GM12878 (cell line): ENCODE measurements around the gene BCL2. TPM values are rescaled to one million over a fixed set of nuclear protein-coding genes. Genes with fewer than 3 reads are reported as not detected.
A peak's percentile ranks its signal among the peaks of the same experiment; 100 is the strongest.

Source experiments
- ATAC-seq: fragments of 200-7000 bp; cut with Tn5 transposase; 3 replicates; pipeline ENCODE4 v1.9.1; 2020; ENCODE audit warnings: mild to moderate bottlenecking, moderate library complexity
- BruUV-seq: library from RNA; stranded (reverse); fragments of 400-500 nt; replicated peaks from 2 replicates; lab custom pipeline; 2021; lab: Mats Ljungman, UMichigan
- CTCF ChIA-PET: fragments of 300-600 bp; sonication (Branson Sonifier 250); formaldehyde crosslinking; extraction: SDS; loops from one replicate; lab custom pipeline; 2021; ENCODE audit warnings: inconsistent platforms; lab: Yijun Ruan, JAX
- POLR2A ChIA-PET: fragments of 350-600 bp; formaldehyde crosslinking; extraction: SDS; loops from one replicate; lab custom pipeline; 2021; ENCODE audit warnings: inconsistent platforms; lab: Charles Lee
- RAD21 ChIA-PET: fragments of 300-600 bp; sonication (Branson Sonifier 250); formaldehyde crosslinking; loops from one replicate; lab custom pipeline; 2023; ENCODE audit warnings: antibody characterized with exemption; ENCODE audit not compliant: unreplicated experiment; lab: Charles Lee
- SMC1A ChIA-PET: fragments of 300-600 bp; sonication (Branson Sonifier 250); formaldehyde crosslinking; loops from one replicate; lab custom pipeline; 2023; ENCODE audit not compliant: unreplicated experiment, uncharacterized antibody; lab: Charles Lee
- DNase-seq: peaks from one replicate; pipeline ENCODE4 v3.0.0-alpha.2; 2011; ENCODE audit warnings: low read depth, low spot score
- FAIRE-seq: peaks from 3 replicates; lab custom pipeline; 2011; peaks lifted over from hg19 to GRCh38; lab: Jason Lieb, UNC
- H2AFZ ChIP-seq: 2 replicates; pipeline ENCODE4 v1.6.0; 2011; ENCODE audit warnings: low read depth, low read length, control low read depth; ENCODE audit not compliant: control insufficient read depth
- H3K27ac ChIP-seq: 2 replicates; pipeline ENCODE4 v1.5.1; 2011; ENCODE audit warnings: control low read depth; ENCODE audit not compliant: control insufficient read depth, insufficient read depth
- H3K27me3 ChIP-seq, 2 experiments: replicated peaks in 1 of 2; 2 replicates each; pipeline versions ENCODE4 v1.6.0 to v1.6.1; 2011; ENCODE audit warnings: low read length in 1 of 2; ENCODE audit not compliant: control insufficient read depth in 2 of 2, insufficient read depth in 2 of 2
- H3K36me3 ChIP-seq, 2 experiments: 2 replicates each; pipeline ENCODE4 v1.5.1; 2011; ENCODE audit warnings: low read length in 1 of 2; ENCODE audit not compliant: control insufficient read depth in 2 of 2, insufficient read depth in 2 of 2
- H3K4me1 ChIP-seq: 2 replicates; pipeline ENCODE4 v1.6.1; 2011; ENCODE audit warnings: mild to moderate bottlenecking, low read length, moderate library complexity, mixed read lengths; ENCODE audit not compliant: control insufficient read depth, insufficient read depth
- H3K4me2 ChIP-seq: 2 replicates; pipeline ENCODE4 v1.6.0; 2011; ENCODE audit warnings: control low read depth; ENCODE audit not compliant: control insufficient read depth, insufficient read depth
- H3K4me3 ChIP-seq: fragments of 200-600 bp; sonication (generic); 2 replicates; pipeline ENCODE4 v1.5.1; 2016
- H3K79me2 ChIP-seq: 2 replicates; pipeline ENCODE4 v1.6.0; 2011; ENCODE audit warnings: low read length; ENCODE audit not compliant: control insufficient read depth, insufficient read depth
- H3K9ac ChIP-seq: 2 replicates; pipeline ENCODE4 v1.8.0; 2011; ENCODE audit warnings: low read length, control low read depth, mixed read lengths; ENCODE audit not compliant: control insufficient read depth, insufficient read depth
- H3K9me3 ChIP-seq: replicated peaks from 3 replicates; pipeline ENCODE4 v1.5.1; 2011; ENCODE audit warnings: mild to moderate bottlenecking, low read length; ENCODE audit not compliant: control insufficient read depth, insufficient read depth
- H4K20me1 ChIP-seq: 2 replicates; pipeline ENCODE4 v1.6.0; 2011; ENCODE audit not compliant: control insufficient read depth, insufficient read depth
- ATF2 ChIP-seq: IDR thresholded peaks from 2 replicates; pipeline ENCODE4 v1.6.1; 2012; ENCODE audit warnings: low read length, inconsistent platforms
- BCL11A ChIP-seq: IDR thresholded peaks from 2 replicates; pipeline ENCODE4 v1.6.1; 2011; ENCODE audit warnings: low read depth, low read length
- FOXM1 ChIP-seq: IDR thresholded peaks from 2 replicates; pipeline ENCODE4 v1.6.1; 2012; ENCODE audit warnings: low read depth, mild to moderate bottlenecking, inconsistent platforms, low read length, moderate library complexity
- GABPA ChIP-seq: IDR thresholded peaks from 2 replicates; pipeline ENCODE4 v1.6.1; 2014; ENCODE audit warnings: antibody characterized with exemption, low read depth, mild to moderate bottlenecking, inconsistent platforms
- JUNB ChIP-seq: IDR thresholded peaks from 2 replicates; pipeline ENCODE4 v1.6.1; 2016; ENCODE audit warnings: antibody characterized with exemption, mild to moderate bottlenecking
- MTA2 ChIP-seq: fragments of 450-650 bp; IDR thresholded peaks from 2 replicates; pipeline ENCODE4 v1.6.1; 2016; ENCODE audit warnings: low read depth, mild to moderate bottlenecking, moderate library complexity
- MTA3 ChIP-seq: IDR thresholded peaks from 2 replicates; pipeline ENCODE4 v1.6.1; 2012; ENCODE audit warnings: low read length, inconsistent platforms, borderline replicate concordance
- NFIC ChIP-seq: IDR thresholded peaks from 2 replicates; pipeline ENCODE4 v1.6.1; 2012; ENCODE audit warnings: low read depth, mild to moderate bottlenecking, inconsistent platforms, low read length, moderate library complexity
- NFXL1 ChIP-seq: fragments of 450-650 bp; IDR thresholded peaks from 2 replicates; pipeline ENCODE4 v1.6.1; 2017; ENCODE audit warnings: antibody characterized with exemption, mild to moderate bottlenecking, borderline replicate concordance
- NFYB ChIP-seq: IDR thresholded peaks from 2 replicates; pipeline ENCODE4 v1.6.1; 2011; ENCODE audit warnings: low read depth, mild to moderate bottlenecking, low read length, improper control_type of control experiment, moderate library complexity; ENCODE audit not compliant: insufficient read depth
- PBX3 ChIP-seq: IDR thresholded peaks from 2 replicates; pipeline ENCODE4 v1.6.1; 2011; ENCODE audit warnings: mild to moderate bottlenecking, low read depth, low read length, moderate library complexity; ENCODE audit not compliant: insufficient replicate concordance
- RAD21 ChIP-seq: IDR thresholded peaks from 2 replicates; pipeline ENCODE4 v1.6.1; 2011; ENCODE audit warnings: mild to moderate bottlenecking, low read depth, low read length, moderate library complexity; ENCODE audit not compliant: insufficient read depth
- REST ChIP-seq: IDR thresholded peaks from 2 replicates; pipeline ENCODE4 v1.6.1; 2012; ENCODE audit warnings: mild to moderate bottlenecking, low read depth, low read length
- YBX1 ChIP-seq: fragments of 450-650 bp; IDR thresholded peaks from 2 replicates; pipeline ENCODE4 v1.6.1; 2016; ENCODE audit warnings: antibody characterized with exemption
- ZNF24 ChIP-seq: fragments of 450-650 bp; IDR thresholded peaks from 2 replicates; pipeline ENCODE4 v1.6.1; 2017; ENCODE audit warnings: antibody characterized with exemption, mild to moderate bottlenecking
- WGBS: methylation state at CpG from one replicate; pipeline ENCODE4 v1.1.6; 2016; ENCODE audit warnings: low lambda C conversion rate; ENCODE audit not compliant: insufficient replicate concordance, insufficient coverage; ENCODE audit errors: missing lambda C conversion rate; 5-methylcytosine and 5-hydroxymethylcytosine counted together
- in situ Hi-C: fragments of 300-500 bp; cut with MboI; formaldehyde crosslinking; loops from 9 replicates; pipeline ENCODE4 v1.14.3; 2018; ENCODE audit warnings: mixed read lengths
- intact Hi-C: fragments of 100-400 bp; cut with micrococcal nuclease; formaldehyde crosslinking; loops from one replicate; pipeline ENCODE4 v1.14.2; 2022; ENCODE audit not compliant: unreplicated experiment
- polyA plus RNA-seq, 11 experiments: library from polyadenylated mRNA; depleted of rRNA in 4 of 11; unstranded in 6 of 11; stranded (reverse) in 5 of 11; fragments of >200 nt; fragmentation: Nextera tagmentation in 4 of 11; fragmentation: Illumina TruSeq in 1 of 11; extraction: Ambion mirVana in 4 of 11; extraction: Trizol in 1 of 11; gene quantifications; 1 replicate in 1 of 11; 2 replicates in 10 of 11; pipeline versions ENCODE4 v1.2.1 to v1.2.3, GENCODE V29; 2011 to 2016; ENCODE audit warnings: inconsistent platforms in 2 of 11, missing spikeins in 2 of 11, low read depth in 1 of 11
- total RNA-seq, 4 experiments: library from RNA; depleted of rRNA in 3 of 4; stranded (reverse); fragments of >200 nt in 3 of 4; fragmentation: Illumina TruSeq in 1 of 4; extraction: Trizol in 1 of 4; gene quantifications; 2 replicates each; pipeline versions ENCODE4 v1.2.1 to v1.2.3, GENCODE V29; 2013 to 2021

The BCL2 gene
- total and polyA plus RNA-seq, 10 of the 15 experiments (the other 5 are each of a cell fraction or from before 2014, with no cell fraction given), result 4.1 to 47.8 (median 19.3) TPM

GRCh38 chr18:63107171-63107845 lies 212.3 kb downstream of the BCL2 start (continued):
- TF ChIP-seq FOXM1, result peak; percentile 86; the same call in 1 of the 2 replicates
- TF ChIP-seq ZNF24, result 0 out of 2 replicates have a peak, but pooled peaks have one; percentile 43
- no peak for TF ChIP-seq NFXL1
- peak; percentile 94 for TF ChIP-seq NFIC
- TF ChIP-seq MTA2, result peak; percentile 52
- peak; percentile 89 for TF ChIP-seq ATF2
- TF ChIP-seq, all 136 proteins: peak for 34

- peaks cover 2% of the 10 kb centered on the region; the same call in 1 of the 3 replicates for H3K9me3 ChIP-seq
- H3K27me3 ChIP-seq, result no peaks in the 10 kb centered on the region
- peak overlapping the region; percentile 97 for H3K27ac ChIP-seq
- H3K79me2 ChIP-seq, result no peaks in the 10 kb centered on the region
- in situ Hi-C loops, result no loop called here
- H3K36me3 ChIP-seq, result no peaks in the 10 kb centered on the region
- SMC1A ChIA-PET, result interaction anchor here (0.7 to 2.6 kb wide), 14 partner anchors 8 to 216 kb away, joined by 3 to 11 read pairs (median 6); no protein-coding TSS in a partner anchor
- intact Hi-C loops, result loop anchor here (1.0 to 2.0 kb wide), 2 partner anchors 28 to 54 kb away; no protein-coding TSS in a partner anchor
- H3K9ac ChIP-seq, result peak overlapping the region; percentile 58
- RAD21 ChIA-PET, result interaction anchor here (1.3 kb wide), 1 partner anchor 54 kb away, joined by 4 read pairs; no protein-coding TSS in a partner anchor
- CTCF ChIA-PET, result interaction anchor here (1.1 to 2.0 kb wide), 5 partner anchors 10 to 333 kb away, joined by 3 to 8 read pairs (median 6); no protein-coding TSS in a partner anchor
- peak; percentile 65 for ATAC-seq
- H3K4me1 ChIP-seq, result peaks cover 29% of the 10 kb centered on the region
- peak overlapping the region; percentile 36; the same call in 1 of the 2 replicates for H3K4me3 ChIP-seq
- POLR2A ChIA-PET, result interaction anchor here (0.7 to 1.6 kb wide), 3 partner anchors 28 to 212 kb away, joined by 3 to 6 read pairs (median 3); no protein-coding TSS in a partner anchor
- DNase-seq, result no peak
- no peaks in the 10 kb centered on the region for H4K20me1 ChIP-seq
- 0% methylated on average over 3 of the region's 3 CpGs for WGBS
- peak overlapping the region; percentile 83 for H3K4me2 ChIP-seq
- FAIRE-seq, result peak; percentile 18
- BruUV-seq, result no TSS peak
- peak overlapping the region; percentile 49 for H2AFZ ChIP-seq
- TF ChIP-seq NFYB (no peak), JUNB (no peak), BCL11A (no peak), MTA3 (peak; percentile 32; the same call in 1 of the 2 replicates), GABPA (no peak), YBX1 (no peak), RAD21 (no peak), REST (no peak), PBX3 (no peak)
Observed at GRCh38 chr18:63106727-63107126, 212.8 kb downstream of the BCL2 start.
